ENCODE results near the gene CTBP2. TPM values are rescaled to one million over a fixed set of nuclear protein-coding genes. Genes with fewer than 3 reads are reported as not detected.

The CTBP2 gene
- total RNA-seq, 2 experiments from 2014 or later, result 0.17 TPM; not detected in 1

GRCh38 chr10:125147971-125148439, 12.4 kb downstream of the CTBP2 start:
- ChIA-PET CTCF (no interaction called here), POLR2A (no interaction called here)
- intact Hi-C loops (cut with DNase I, micrococcal nuclease), result no loop called here
- no peaks in the 10 kb centered on the region for H3K4me1 Mint-ChIP-seq (ENCODE audit: low read depth)
- DNase-seq, result no peak
- Histone ChIP-seq H3K27me3 (ENCODE audit: control insufficient read depth in 1 of 2, insufficient read depth in 2 of 2, low read length in 2 of 2) (peaks cover 22 to 39% of the 10 kb centered on the region in 2 experiments), H3K36me3 (ENCODE audit: insufficient read depth, low read length) (no peaks in the 10 kb centered on the region), H3K4me1 (ENCODE audit: insufficient read depth, low read length) (no peaks in the 10 kb centered on the region), H3K4me3 (ENCODE audit: low read length) (no peak overlapping the region), H3K27ac (ENCODE audit: low read depth in 1 of 2, low read length in 2 of 2) (no peak overlapping the region), H3K9me3 (ENCODE audit: control insufficient read depth in 1 of 2, insufficient read depth in 1 of 2, low read length in 2 of 2) (peaks cover 0 to 17% of the 10 kb centered on the region in 2 experiments)
- no peak for TF ChIP-seq CTCF (IDR thresholded peaks at IDR 0.05)
- no peaks in the 10 kb centered on the region for H3K36me3 Mint-ChIP-seq (ENCODE audit: low read depth)
- H3K27ac Mint-ChIP-seq, result no peak overlapping the region
- ATAC-seq (ENCODE audit: poor library complexity), result no peak
- H3K4me3 Mint-ChIP-seq, result no peak overlapping the region
- H3K27me3 Mint-ChIP-seq, result peaks cover 66% of the 10 kb centered on the region
- no peaks in the 10 kb centered on the region for H3K9me3 Mint-ChIP-seq

DNA sequence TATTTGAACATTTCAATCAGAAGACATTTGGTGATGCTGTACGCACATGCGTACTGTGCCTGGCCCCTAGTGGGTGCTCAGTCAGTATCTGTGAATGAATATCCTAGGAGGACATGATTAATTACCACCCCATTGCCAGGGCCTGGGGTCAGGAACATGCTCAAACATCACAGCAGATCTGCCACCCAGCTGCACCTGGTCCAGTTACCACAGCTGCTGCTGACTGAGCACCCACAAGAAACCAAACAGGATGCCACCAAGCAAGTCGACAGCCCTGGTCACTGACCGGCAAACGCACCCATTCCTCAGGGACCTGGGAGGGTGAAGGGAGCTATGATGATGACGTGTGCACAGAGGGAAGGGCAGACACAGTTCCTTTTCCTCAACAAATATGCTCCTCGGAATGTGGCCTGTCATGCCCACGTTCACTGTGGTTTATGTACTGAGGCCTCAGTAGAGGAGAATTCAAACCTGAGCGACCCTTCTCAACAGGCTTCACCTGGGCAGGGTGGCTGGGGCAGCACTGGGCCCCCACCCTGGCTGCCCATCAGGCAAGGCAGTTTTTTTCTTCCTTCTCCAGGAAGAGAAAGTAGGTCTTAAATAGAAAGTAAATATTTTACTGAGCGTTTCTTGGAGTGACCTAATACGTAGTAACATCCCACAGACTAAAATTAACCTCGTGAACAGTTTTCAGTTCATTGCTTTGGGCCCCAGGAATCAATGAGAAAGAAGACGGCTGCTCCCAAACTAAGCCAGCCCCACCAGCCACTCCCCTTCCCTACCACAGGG, 13.4 kb downstream of the CTBP2 start:
- DNase-seq, result peak in 3 of 14 experiments; percentile 15 to 24 (median 22)

GRCh38 chr10:125145636-125146035, 14.7 kb downstream of the CTBP2 start:
- Mint-ChIP-seq H3K4me1 (ENCODE audit: low read depth) (no peaks in the 10 kb centered on the region), H3K27ac (no peak overlapping the region), H3K9me3 (no peaks in the 10 kb centered on the region), H3K4me3 (no peak overlapping the region), H3K36me3 (ENCODE audit: low read depth) (no peaks in the 10 kb centered on the region), H3K27me3 (peaks cover 57% of the 10 kb centered on the region)
- no peak for TF ChIP-seq CTCF (IDR thresholded peaks at IDR 0.05)
- peaks cover 0 to 12% of the 10 kb centered on the region in 2 experiments for H3K9me3 ChIP-seq (ENCODE audit: control insufficient read depth in 1 of 2, insufficient read depth in 1 of 2, low read length in 2 of 2)
- ChIA-PET CTCF (no interaction called here), POLR2A (no interaction called here)
- H3K36me3 ChIP-seq (ENCODE audit: insufficient read depth, low read length), result no peaks in the 10 kb centered on the region
- DNase-seq (no peak), ATAC-seq (ENCODE audit: poor library complexity) (no peak)
- no peak overlapping the region for H3K27ac ChIP-seq (ENCODE audit: low read depth in 1 of 2, low read length in 2 of 2)
- H3K4me3 ChIP-seq (ENCODE audit: low read length), result no peak overlapping the region
- peaks cover 11 to 29% of the 10 kb centered on the region in 2 experiments for H3K27me3 ChIP-seq (ENCODE audit: control insufficient read depth in 1 of 2, insufficient read depth in 2 of 2, low read length in 2 of 2)
- intact Hi-C loops (cut with DNase I, micrococcal nuclease), result no loop called here
- no peaks in the 10 kb centered on the region for H3K4me1 ChIP-seq (ENCODE audit: insufficient read depth, low read length)

More for the DNA sequence above, 13.4 kb downstream of the CTBP2 start:
- intact Hi-C loops (cut with DNase I, micrococcal nuclease), result no loop called here
- POLR2A ChIA-PET, result no interaction called here
- H3K36me3 ChIP-seq (ENCODE audit: insufficient read depth, low read length), result no peaks in the 10 kb centered on the region
- Mint-ChIP-seq H3K27me3 (peaks cover 60% of the 10 kb centered on the region), H3K4me3 (no peak overlapping the region), H3K36me3 (ENCODE audit: low read depth) (no peaks in the 10 kb centered on the region), H3K27ac (no peak overlapping the region), H3K9me3 (no peaks in the 10 kb centered on the region), H3K4me1 (ENCODE audit: low read depth) (no peaks in the 10 kb centered on the region)
- TF ChIP-seq CTCF (IDR thresholded peaks at IDR 0.05), result no peak
- ATAC-seq (ENCODE audit: poor library complexity), result no peak
- no peak overlapping the region for H3K4me3 ChIP-seq (ENCODE audit: low read length)
- H3K27ac ChIP-seq (ENCODE audit: low read depth in 1 of 2, low read length in 2 of 2), result no peak overlapping the region
- peaks cover 14 to 30% of the 10 kb centered on the region in 2 experiments for H3K27me3 ChIP-seq (ENCODE audit: control insufficient read depth in 1 of 2, insufficient read depth in 2 of 2, low read length in 2 of 2)
- H3K9me3 ChIP-seq (ENCODE audit: control insufficient read depth in 1 of 2, insufficient read depth in 1 of 2, low read length in 2 of 2), result peaks cover 0 to 15% of the 10 kb centered on the region in 2 experiments
- CTCF ChIA-PET, result no interaction called here
- H3K4me1 ChIP-seq (ENCODE audit: insufficient read depth, low read length), result no peaks in the 10 kb centered on the region

All from CD4-positive, alpha-beta T cell (primary cell).